HG03280 (cell line): ENCODE results near the gene SERPIND1.
"Not testable (repeated sequence)": the region's sequence is repeated elsewhere in the genome, so short reads cannot be mapped to it uniquely, and the experiment has no call there.

Source experiments
- ATAC-seq: cut with Tn5 transposase; IDR thresholded peaks from one replicate; pipeline ENCODE4 v1.9.1; 2021; ENCODE audit warnings: mild to moderate bottlenecking, moderate library complexity; ENCODE audit not compliant: unreplicated experiment

SERPIND1 gene

DNA sequence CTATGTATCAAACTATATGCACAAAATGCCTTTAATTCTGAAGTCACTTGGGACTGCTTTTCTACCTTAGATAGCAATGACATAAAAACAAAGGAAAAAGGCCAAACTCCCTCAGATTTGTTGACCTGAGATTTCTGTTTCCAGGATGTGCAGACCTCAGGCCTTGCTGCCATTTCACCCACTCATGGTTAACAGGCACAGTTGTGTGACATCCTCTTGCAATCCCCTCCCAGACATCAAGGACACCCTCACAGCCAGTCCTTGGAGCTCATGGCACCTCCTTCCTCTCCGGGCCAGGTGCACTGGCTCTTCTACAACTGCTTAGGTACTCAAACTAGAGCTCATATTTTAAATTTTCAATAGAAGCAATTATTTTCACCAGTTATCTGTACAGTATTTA lies 37.3 kb downstream of the SERPIND1 start:
- no peak for ATAC-seq

GRCh38 chr22:20811971-20812660 lies 38.2 kb downstream of the SERPIND1 start:
- no peak for ATAC-seq

DNA sequence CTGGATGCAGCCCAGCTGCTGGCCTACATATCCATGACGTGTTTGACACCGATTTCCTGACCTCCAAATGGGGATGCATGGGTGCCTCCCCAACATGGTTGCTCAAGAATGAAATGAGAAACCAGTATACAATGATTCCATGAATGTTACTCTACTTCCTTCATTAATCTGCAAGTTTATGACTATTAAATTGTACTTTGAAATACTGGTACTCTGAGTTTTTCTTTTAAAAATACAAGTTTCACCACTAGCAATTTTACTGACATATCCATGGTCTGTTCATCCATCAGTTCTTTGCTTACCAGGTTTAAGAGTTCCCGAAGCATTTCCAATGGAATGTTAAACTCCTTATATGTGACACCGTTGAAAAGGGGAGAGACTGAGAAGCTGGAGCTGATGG lies 39.1 kb downstream of the SERPIND1 start:
- no peak for ATAC-seq

GRCh38 chr22:20814221-20814808 lies 40.4 kb downstream of the SERPIND1 start:
- ATAC-seq, result no peak

DNA sequence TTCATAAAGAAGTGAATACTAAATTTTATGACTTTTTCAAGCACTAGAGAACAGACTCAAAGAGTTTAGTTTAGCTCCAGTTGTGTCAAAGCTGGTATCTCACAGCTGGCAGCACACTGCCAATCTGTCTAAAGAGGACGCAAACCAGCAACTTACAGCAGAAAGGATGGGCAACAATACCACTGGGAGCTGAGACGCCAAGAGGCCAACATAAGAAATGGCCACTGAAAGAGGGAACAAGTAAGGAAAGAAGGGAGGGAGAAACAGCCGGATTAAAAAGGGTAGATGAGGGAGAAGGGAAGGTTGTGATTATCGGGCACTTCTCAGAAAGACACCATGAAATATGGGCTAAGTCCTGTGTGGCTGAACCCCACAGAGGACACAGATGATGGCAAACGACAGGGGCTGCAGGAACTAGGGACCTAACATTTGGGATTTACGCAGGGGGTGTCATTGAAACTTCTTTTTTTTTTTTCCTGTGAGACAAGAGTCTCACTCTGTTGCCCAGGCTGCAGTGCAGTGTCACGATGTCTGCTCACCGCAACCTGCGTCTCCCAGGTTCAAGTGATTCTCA lies 41.7 kb downstream of the SERPIND1 start:
- no peak for ATAC-seq

DNA sequence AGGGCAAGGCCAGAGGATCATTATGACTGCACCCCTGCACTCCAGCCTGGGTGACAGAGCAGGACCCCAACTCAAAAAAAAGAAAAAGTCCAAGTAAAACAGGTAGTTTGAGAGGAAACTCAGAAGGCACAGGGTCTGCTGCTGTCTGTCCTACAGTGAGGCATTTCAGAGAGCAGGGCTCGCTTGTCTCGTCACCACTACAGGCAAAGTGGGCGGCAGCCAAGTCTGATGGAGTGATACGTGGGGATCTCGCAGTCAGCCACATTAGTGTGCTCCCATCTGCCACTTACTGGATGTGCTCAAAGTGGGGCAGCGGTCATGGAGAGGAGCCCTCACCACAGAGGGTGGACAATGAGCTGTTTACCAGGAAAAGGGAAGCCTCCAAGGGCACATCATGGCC lies 42.6 kb downstream of the SERPIND1 start:
- ATAC-seq, result no peak

GRCh38 chr22:20818471-20818870 lies 44.6 kb downstream of the SERPIND1 start:
- no peak for ATAC-seq

DNA sequence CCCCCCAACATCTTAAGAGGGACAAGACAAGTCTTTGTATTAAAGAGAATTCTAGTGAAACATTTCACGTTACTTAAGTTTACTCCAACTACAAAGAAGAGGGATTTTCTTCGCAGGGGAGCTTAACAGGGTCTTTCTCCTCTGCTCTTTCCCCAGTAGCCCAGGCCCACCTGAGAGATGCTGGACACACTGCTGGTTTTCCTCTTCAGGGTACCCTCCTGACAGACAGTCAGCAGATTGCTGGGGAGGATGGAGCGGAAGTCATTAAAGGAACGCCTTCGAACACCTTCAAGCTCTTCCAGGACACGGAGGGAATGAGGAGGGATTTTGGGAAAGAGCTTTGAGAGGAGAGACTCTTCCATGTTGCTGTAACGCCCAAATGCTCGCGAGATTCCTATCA lies 45.6 kb downstream of the SERPIND1 start:
- ATAC-seq, result no peak

- not testable (repeated sequence) for ATAC-seq
These were observed 47.9 kb downstream of the SERPIND1 start for GRCh38 chr22:20821717-20822239.

DNA sequence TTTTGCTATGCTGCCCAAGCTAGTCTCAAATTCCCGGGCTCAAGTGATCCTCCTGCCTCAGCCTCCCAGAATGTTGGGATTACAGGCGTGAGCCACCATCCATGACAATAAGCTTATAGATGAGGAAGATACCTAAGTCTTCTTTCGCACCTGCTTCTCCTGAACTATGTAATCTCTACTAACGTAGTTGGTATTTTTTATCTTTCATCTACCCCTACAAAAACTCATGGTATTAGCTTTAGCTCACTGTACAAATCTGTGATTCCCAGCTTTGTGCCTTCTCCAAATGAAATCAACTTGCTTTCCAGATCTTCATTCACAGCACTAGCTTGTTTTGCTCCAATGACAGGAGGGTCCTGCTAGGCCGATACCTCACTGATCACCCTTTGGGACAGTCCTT lies 48.3 kb downstream of the SERPIND1 start:
- no peak for ATAC-seq

GRCh38 chr22:20823264-20823663 lies 49.4 kb downstream of the SERPIND1 start:
- no peak for ATAC-seq

DNA sequence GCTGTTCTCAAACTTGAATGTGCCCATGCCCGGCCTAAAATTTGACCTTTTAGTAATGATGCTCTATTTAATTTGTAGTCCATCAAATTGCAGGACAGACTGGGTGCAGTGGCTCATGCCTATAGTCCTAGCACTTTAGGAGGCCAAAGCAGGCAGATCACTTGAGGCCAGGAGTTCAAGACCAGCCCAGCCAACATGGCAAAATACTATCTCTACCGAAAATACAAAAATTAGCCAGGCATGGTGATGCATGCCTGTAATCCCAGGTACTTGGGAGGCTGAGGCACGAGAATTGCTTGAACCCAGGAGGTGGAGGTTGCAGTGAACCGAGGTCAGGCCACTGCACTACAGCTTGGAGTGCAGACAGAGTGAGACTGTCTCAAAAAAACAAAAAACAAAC lies 51.3 kb downstream of the SERPIND1 start:
- ATAC-seq, result not testable (repeated sequence)

- ATAC-seq, result no peak
These were observed 51.7 kb downstream of the SERPIND1 start for GRCh38 chr22:20825624-20826023.

GRCh38 chr22:20826373-20827152 lies 52.6 kb downstream of the SERPIND1 start:
- not testable (repeated sequence) for ATAC-seq

- no peak for ATAC-seq
These were observed 55.7 kb downstream of the SERPIND1 start for GRCh38 chr22:20829491-20830134.

DNA sequence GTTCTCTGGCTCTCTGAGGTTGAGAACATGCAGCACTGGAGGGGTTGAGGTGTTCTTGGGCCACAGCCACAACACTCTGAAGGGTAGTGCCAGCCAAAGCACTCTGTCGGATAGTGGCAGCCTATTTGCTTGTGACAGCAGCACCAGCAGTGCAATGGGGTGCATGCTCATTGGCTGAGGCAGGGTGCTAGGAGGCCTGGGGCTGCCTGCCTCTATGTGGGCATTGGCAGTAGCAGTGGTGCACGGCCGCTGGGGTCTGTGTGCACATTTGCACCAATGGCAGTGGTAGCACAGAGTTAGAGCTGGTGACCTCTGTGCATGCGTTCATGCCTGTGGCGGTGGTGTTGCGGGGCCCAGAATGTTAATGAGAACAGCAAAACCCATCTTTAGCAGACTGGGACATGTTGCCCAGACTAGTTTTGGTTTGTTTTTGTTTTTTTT lies 59.3 kb downstream of the SERPIND1 start:
- ATAC-seq, result no peak

GRCh38 chr22:20834206-20834605 lies 60.3 kb downstream of the SERPIND1 start:
- ATAC-seq, result no peak

DNA sequence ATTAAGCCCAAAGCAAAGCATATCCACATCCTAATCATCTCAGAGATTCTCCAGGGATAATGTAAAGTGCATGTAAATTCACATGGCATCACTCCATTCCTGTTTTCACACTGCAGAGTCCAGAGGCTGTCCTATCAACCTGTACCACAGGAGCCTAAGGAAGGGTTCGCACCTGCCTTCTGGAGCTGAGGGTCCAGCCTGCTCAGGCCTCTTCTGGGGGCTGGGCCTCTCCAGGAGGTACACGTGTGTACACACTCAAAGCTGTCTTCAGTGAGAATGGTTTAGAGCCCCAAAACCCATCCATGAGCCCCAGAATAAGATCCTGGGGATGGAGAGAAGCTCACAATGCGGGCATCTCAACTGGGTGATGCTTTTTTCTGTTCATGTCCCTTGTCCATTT lies 60.8 kb downstream of the SERPIND1 start:
- no peak for ATAC-seq
